Stimulated activated CD4-positive, alpha-beta T cell treated with anti-CD3 and anti-CD28 coated beads, TNF-alpha, amount 100 ng/mL, for 48 hours (primary cell): Measurements from ENCODE around the gene CSF2.

Experiments used
- DNase-seq, 3 donors: peaks; one replicate each; pipeline ENCODE4 v3.0.0-alpha.2; 2020; ENCODE audit warnings: low read depth in 3 of 3

The CSF2 gene

DNA sequence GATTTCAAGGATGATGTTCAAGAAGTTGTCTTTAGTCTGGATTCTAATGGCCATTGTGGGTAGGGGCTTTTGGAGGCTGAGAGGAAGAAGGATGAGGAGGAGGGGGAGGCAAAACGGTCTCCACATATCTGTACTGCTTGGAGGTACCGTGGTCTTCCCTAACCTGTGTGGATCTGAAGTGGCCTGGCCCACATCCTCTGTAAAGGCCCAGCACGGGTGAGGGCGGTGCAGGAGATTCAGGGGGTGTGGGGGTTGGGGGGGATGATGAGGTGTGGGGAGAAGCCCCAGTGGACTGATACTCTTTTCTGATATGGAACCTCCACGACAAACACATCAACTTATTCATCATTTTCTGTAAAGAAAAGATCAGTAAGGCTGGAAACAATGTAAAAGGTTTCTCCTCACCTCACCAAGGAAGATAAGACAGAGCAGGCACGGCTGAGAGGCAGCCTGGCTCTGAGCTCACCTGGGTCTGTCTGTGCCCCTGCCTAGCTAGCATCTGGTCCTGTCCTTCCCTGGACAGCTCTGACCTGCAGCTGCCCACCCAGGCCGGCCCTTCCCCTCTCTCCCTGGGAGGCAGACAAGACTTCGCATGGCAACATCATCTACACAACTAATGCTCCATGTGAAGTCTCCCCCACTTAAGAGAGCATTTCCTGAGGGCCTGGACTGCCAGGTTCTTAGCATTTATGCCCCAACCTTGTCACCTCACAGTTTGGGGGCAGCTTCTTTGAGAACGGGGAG, 18.7 kb upstream of the CSF2 start:
- no peak for DNase-seq

DNA sequence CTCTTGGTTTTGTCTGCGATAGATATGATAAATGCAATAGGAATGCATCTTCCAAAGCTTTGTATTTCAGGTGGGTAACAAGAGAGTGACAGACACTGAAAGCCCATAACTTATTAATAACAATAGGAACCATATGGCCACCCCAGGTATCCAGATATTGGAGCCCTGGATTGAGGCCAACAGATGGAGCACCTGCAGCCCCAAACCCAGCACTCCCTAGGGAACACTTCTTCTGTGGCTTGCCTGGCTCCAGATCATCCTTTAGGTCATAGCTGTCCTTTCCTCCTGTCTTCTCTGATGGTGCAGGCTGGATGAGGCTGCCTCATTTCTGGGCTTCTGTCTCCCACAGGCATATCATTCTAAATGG, 18.2 kb upstream of the CSF2 start:
- no peak for DNase-seq

DNA sequence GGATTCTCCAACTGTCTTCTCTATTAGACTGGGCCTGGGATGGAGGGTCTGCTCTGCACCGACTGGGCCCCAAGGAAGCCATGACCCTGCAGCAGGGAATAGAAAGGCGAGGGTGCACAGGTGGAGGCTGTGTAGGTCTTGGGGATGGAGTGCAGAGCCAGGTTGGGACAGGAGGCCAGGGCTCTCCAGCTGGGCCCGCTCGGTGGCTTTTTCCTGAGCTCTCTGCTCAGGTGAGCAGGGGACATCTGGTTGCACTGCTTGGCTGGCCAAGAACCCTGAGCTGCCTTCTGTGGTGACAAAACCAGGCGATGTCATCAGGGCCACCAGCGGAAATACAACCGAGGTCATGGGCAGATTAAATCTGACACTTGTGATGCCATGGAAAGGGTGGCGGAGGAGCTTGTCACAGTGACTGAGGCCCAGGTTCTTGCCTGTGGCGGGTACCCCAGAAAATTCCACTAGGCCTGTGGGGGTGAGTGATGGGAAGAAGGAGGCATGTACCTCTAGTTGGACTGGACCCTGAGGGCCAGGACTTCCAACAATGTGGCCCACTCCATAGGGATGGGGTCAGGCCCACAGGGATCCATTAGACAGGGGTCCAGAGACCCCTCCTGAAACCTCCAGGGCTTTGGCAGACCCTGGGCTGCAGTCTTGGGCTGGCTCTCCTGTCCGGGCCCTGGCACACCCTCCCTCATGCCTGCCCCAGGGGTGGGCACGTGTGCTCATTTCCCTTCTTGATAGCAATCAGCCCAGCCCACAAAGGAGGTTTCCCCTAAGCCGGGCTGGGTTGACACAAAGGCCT, 17.6 kb upstream of the CSF2 start:
- DNase-seq = no peak

DNA sequence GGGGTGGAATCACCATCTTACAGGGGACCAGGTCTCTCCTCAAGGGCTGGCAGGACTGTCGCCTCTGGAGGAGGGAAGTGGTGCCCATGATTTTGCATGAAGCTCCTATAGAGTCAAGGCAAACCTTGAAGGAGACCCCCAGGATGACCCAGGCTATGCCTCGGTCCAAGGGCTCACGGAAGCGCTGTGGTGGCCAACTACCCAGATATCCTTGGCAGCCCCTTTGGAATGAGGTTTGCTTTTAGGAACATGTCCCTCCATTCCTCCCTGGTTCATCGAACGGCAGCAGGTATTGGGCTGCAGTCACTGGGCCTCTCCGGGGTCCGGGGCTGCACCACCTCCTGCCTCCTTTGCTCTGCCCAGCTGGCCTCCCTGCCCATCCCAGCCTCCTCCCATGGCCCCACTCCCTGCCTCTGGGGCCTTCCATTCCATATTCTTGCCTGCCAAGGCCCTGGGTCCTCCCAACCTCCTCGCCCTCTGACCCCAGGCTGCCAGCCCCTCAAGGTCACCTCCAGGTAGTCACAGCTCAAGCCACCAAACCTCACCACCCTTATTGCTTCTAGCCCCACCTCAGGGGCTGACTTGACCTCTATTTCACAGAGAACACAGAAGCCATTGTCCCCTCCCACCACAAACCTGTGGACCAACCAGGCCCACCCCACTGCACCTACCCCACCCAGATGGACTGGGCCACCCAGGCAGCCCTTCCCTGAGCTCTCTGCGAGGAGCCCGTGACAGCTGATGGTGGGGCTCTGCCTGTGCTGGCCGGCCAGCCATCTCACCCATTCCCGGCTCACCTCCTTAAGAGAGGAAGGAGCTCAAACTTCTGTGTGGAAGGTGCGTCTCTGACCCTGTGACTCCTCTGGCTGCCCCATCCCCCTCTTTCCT, 16.7 kb upstream of the CSF2 start:
- no peak for DNase-seq

DNA sequence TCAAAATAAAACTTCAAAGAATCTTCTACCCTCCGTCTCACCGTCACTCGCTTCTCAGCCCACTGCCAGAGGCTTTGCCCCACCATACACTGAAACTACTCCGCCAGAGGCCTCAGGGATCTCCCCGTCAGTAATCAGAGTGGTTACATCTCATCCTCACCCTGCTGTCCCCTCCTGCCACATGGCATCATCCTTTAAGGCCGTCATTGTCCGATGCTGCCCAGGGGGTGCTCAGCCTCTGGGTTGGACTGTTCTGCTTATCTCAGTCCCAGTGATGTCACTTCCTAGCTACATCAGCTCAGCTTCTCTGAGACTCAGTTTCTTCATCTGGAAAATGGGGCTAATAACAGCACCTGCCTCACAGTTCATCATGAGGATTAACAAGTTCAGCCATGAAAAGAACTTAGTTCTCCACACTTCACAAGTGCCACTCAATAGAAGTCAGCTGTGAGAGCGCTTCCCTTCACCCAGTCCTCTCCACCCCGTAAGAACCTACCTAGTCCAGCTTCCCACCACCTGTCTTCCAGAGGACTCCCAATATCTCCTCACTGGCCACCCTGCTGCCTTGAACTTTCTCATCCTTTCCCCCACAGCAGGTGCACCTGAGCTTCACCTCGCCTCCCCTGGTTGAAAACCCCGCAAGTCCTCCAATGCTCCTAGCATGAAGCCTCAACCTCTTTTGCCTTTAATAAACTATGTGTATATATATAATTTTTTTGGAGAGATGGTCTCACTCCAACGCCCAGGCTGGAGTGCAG, 15.9 kb upstream of the CSF2 start:
- no peak for DNase-seq

DNA sequence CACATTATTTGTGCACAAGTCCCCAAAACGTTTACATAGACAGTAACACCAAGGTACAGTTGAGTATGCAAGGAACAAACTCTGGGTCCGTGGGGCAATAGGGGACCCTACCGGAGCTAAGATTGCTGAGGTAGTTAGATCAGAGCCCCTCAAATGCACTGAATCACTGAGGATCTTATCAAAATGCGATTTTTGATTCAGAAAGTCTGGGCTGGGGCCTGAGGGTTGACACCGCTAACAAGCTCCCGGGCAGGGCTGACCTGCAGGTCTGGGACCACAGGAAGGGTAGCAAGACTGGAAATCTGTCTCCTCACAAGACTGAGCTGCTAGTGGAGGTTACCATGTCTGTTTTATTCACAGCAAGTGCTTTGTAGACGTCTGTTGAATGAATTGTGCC, 14.9 kb upstream of the CSF2 start:
- no peak for DNase-seq

DNA sequence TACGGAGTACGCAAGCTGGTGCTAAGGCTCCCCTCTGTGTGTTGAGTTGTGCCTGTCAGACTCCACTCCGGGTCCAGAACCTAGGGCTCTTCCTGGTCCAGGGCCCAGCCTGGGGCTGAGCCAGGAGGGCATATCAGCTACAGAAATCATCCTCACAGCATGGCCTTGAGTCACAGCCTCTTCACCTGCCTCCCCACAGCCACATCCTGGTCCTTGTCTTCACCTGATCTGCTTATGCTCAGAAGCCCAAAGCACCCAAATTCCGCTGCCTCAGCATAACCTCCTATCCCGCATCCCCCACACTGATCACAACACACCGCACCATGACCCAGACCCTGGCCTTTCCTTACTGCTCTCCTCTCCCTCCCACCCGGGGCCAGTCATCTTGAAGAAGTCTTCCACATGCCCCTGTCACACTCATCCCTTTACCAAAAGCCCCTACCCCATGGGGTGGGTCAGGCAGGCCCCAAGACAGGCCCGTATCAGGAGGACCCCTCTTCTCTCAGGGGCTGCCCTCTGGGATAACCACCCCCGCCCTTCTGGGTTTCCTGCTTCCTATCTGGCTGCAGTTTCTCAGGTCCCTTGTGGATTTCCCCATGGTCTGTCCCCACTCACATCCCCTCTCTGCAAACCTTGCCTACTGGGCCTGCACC, 14.4 kb upstream of the CSF2 start:
- DNase-seq = no peak

DNA sequence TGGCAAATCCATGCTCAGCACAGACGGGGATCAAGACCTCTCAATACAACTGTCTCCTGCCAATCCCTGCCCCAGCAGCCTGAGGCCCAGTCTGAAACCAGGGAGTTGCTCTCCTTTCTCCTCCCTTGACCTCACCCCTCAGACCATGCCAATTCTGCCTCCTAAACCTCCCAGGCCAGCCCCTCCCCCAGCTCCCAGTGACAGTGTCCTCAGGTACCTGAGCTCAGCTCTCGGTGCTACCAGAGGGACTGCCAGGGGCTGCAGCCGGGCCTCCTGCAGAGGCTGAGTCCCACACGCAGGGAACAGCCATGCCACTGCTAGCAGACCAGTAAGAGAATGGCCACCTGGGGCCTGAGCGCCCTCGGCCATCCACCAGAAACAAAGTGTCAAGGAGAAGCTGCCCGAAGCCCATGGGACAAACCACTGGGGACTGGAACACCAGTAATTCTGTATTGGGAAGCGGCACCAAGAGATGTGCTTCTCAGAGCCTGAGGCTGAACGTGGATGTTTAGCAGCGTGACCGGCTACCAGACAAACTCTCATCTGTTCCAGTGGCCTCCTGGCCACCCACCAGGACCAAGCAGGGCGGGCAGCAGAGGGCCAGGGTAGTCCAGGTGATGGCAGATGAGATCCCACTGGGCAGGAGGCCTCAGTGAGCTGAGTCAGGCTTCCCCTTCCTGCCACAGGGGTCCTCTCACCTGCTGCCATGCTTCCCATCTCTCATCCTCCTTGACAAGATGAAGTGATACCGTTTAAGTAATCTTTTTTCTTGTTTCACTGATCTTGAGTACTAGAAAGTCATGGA, 13.7 kb upstream of the CSF2 start:
- no peak for DNase-seq

DNA sequence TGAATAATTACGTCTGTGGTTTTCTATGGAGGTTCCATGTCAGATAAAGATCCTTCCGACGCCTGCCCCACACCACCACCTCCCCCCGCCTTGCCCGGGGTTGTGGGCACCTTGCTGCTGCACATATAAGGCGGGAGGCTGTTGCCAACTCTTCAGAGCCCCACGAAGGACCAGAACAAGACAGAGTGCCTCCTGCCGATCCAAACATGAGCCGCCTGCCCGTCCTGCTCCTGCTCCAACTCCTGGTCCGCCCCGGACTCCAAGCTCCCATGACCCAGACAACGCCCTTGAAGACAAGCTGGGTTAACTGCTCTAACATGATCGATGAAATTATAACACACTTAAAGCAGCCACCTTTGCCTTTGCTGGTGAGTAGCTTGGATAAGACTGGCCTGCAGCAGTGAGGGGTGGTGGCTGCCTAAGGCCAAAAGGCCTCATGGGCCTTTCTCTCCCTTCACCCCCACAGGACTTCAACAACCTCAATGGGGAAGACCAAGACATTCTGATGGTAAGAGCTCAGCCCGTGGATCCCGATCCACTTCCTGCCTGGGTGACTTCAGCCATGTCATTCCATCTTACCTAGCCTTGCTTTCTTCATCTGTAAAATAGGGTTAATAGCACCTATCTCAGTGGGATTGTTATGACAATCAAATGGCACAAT, 13.0 kb upstream of the CSF2 start, which contains the start of gene IL3:
Gene IL3 (plus strand): TSS at position 155 of the 661 bp plus-strand sequence. CDS start 52 bp downstream, at position 207.
- DNase-seq = no peak

DNA sequence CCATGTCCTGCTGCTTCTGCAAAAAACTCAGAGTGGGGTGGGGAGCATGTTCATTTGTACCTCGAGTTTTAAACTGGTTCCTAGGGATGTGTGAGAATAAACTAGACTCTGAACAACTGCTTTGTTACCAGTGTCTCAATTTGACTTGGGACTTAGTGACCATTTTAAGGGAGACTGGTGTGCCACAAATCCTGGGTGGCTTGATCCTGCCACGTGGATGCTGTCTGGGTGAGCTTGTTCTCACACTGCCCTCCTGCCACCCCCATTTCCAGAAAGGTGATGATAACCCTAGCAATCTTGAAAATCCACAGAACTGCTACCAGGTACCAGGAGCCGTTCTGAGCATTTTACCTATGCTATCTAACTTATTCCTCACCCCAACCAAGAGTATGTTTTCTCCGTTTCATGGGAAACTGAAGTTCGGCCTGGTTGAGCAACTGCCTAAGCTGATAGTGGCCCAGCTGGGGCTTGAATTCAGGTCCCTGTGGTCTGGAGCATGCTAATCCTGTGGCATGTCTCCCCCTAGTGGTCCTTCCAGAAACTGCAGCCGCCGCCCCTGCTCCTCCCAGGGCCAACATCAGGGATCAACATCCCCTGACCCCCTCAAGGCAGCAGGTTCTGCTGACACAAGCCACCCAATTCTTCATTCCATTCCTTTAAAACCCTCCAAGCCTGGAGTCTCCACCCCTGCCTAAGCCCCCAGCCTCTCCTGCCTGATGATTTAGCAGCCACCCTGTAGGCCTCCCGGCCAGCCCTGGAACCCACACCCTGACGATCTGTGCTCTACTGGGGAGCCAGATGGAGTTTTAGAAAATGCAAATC, 10.3 kb upstream of the CSF2 start:
- DNase-seq = peak; percentile 64 to 82 (median 79)

DNA sequence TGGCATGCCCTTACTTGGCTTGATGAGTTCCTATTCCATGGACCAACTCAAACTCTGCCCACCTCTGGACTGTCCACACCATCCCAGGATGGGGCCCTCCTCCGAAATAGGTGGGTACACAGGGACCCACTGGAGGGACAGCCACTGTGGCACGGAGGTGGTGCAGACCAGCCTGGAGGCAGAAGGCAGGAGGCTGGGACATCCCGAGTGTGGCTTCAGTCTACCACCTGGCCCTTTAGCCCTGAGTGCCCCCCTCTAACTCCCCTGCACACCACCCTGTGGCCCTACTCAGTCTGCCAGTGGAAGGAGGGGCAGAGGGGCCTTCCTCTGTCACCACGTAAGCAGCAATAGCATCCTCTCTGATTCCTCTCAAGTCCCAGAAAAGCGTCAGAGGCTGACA, 9.4 kb upstream of the CSF2 start:
- DNase-seq = no peak

DNA sequence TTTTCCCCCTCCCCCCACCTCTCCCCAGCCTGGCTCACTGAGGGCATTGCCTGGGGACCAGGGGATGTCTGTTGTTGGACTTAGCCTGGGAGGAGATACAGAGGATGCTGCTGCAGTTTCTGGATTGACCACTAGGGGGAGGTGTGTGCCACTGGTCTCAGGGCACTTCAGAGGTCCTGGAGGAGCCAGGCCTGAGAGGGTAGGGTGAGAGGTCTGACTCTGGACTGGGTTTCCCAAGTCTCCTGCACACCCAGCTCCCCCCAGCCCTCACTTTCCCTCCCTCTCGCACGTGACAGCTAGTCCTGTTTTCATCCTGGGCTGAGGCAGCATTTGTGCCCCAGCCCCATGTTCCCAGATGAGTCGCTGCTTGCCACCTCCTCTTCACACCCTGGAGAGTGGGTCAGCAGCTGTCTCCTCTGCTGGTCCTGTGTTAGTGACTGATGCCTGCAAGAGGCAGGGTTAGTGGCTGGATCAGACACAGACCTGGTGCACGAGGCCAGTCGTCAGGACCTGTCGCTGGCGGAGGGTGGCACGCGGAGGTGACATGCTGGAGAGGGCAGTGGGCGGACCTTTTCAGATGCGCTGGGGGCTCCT, 8.8 kb upstream of the CSF2 start:
- DNase-seq = peak; percentile 64 to 80 (median 79)

DNA sequence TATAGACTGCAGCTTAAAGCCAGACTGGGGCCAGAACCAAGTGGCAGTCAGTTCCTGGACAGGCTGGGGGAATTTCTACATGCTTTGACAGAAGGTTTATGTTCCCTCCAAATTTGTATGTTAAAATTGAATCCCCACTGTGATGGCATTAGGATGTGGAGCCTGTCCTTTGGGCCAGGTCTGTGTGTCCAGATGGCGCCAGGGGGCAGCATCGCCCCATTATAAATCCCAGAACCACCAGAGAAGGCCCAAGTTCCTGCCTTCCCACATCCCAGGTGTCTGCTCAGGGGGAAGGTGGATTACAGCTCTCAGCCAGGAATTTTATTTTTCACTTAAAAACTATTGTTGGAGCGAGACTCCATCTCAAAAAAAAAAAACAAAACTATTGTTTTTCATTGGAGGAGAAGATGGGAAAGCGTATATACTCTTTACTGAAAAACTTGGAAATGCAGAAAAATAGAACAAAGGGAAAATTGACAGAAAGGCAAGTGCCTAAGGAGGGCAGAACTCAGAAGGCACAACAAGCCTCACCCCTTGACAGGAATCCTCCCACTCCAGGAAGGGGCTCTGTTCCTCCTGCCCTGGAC, 8.1 kb upstream of the CSF2 start:
- peak in 1 of 3 donors; percentile 44 for DNase-seq

DNA sequence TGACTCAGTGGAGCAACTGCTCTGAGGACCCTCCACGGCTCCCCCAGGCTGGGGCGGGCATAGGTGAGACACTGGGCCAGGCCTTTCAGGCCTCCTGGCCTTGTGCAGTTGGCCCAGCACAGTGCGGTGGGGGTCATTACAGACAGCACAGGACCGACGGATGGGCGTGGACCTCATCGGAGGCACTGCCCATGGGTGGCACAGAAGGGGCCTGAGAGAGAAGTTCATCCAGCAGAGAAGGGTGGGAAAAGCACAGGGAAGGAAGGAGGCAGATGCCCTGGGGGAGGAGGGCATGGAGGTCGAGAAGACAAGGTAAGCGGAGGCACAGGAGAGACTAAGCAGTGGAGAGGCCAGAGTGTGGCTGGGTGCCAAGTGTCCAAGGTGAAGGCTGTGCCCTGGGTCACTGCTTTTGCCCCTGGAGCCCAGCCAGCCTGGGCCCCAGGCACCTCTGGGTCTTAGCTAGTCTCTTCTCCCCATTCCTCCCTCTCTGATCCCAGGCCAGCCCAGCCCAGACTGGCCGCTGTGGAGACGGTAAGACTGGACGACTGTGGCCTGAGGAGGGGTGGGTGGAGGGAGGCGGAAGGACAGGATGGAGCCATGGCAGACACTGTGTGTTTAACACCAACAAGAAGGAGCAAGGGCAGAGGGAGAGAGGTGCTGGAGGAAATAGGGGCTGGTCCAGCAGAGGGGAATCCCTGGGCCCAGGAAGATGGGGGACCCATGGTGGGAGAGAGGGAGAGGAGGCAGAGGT, 7.5 kb upstream of the CSF2 start:
- no peak for DNase-seq

DNA sequence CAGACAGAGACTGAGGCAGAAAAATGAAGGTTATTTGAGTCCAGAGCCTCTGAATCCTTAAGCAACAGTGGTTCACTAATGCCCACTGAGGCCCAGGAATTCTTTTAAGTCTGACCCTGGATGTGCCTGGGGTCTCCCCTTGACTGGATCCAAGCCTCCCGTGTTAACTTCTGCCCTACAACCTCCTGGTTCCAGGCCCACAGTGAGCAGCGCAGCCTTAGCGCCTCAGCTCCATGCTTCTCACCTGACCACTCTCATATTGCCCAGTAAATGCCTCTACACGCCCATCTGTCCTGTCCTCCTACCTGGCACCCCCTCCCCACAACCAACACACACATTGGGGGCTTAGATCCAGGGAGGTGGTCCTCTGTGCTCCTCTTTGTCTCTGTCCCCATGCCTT, 6.7 kb upstream of the CSF2 start:
- DNase-seq = no peak

DNA sequence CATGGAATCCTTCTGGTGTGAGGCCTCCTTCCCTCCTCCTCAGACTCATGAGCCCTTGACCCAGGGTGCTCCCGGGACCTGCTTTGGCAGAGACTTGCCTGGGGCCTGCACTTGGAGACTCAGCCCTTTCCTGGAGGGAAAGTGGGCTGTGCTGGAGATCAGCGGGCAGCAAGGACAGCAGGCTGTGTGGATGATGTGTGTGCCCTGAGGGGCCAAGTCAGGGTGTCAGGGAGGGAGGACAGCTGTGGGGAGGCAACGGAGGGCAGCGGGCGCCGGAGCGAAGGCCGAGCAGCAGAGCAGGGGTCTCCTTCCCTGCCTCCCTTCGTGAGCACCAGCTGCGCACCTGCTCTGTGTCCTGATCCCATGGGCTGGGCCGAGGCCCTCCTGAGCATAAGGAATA, 6.1 kb upstream of the CSF2 start:
- no peak for DNase-seq
